PC-3 (cell line): ENCODE results near the gene BRWD1.

ENCODE experiments used
- CTCF ChIP-seq: fragments of 300-600 bp; sonication (generic); conservative IDR thresholded peaks from 2 replicates; pipeline ENCODE4 v1.5.1; 2017; ENCODE audit warnings: antibody characterized with exemption, low read depth, mild to moderate bottlenecking, low read length
- EZH2phosphoT487 ChIP-seq: fragments of 300-600 bp; sonication (generic); IDR thresholded peaks from 2 replicates; pipeline ENCODE4 v1.6.1; 2018; ENCODE audit warnings: mild to moderate bottlenecking, antibody characterized with exemption, low read length, borderline replicate concordance

GRCh38 chr21:39347537-39347936 lies 34.1 kb upstream of the BRWD1 start:
- no peak for TF ChIP-seq CTCF
- no peak for TF ChIP-seq EZH2phosphoT487
